Measurements from ENCODE around the gene XBP1. TPM values are rescaled to one million over a fixed set of nuclear protein-coding genes. Genes with fewer than 3 reads are reported as not detected.
"Not testable (repeated sequence)": the region's sequence is repeated elsewhere in the genome, so short reads cannot be mapped to it uniquely, and the experiment has no call there.

Gene XBP1
- polyA plus RNA-seq, 1 of the 3 experiments (the other 2 are of a cell fraction): 55.6 TPM

GRCh38 chr22:28846994-28847393 lies 46.6 kb upstream of the XBP1 start:
- no peak overlapping the region for H3K27ac ChIP-seq (ENCODE audit: low read depth in 2 of 2, low read length in 1 of 2)
- H3K9ac ChIP-seq: no peak overlapping the region
- POLR2A ChIA-PET: no interaction called here
- H3K27me3 ChIP-seq (ENCODE audit: insufficient read depth): no peaks in the 10 kb centered on the region
- no peaks in the 10 kb centered on the region for H3K36me3 ChIP-seq (replicated peaks in 1 of 2; ENCODE audit: control insufficient read depth in 1 of 2, insufficient read depth in 2 of 2, low read length in 1 of 2)
- no peaks in the 10 kb centered on the region for H3K9me2 ChIP-seq
- 86% methylated on average over 2 of the region's 2 CpGs for WGBS (ENCODE audit: low lambda C conversion rate)
- H3K9me3 ChIP-seq: 0 out of 2 replicates have a peak, but pooled peaks cover 6% of the 10 kb centered on the region
- no peaks in the 10 kb centered on the region for H4K20me1 ChIP-seq (ENCODE audit: insufficient read depth)
- H3F3A ChIP-seq (replicated peaks; ENCODE audit: insufficient read depth): no peaks in the 10 kb centered on the region
- DNase-seq: no peak
- CTCF ChIA-PET: interaction anchor here (0.6 to 4.4 kb wide), 4 partner anchors 9 to 246 kb away, joined by 3 to 22 read pairs (median 4); no protein-coding TSS in a partner anchor
- H3K4me3 ChIP-seq (ENCODE audit: low read depth in 2 of 2, low read length in 1 of 2): no peak overlapping the region
- no peak overlapping the region for H2AFZ ChIP-seq (ENCODE audit: low read depth)
- H3K4me2 ChIP-seq: no peak overlapping the region
- TF ChIP-seq CTCF (IDR thresholded peaks at IDR 0.05): no peak
- no peak for TF ChIP-seq TAF1 (IDR thresholded peaks at IDR 0.05; ENCODE audit: borderline replicate concordance, low read depth, low read length)
- TF ChIP-seq MXI1 (IDR thresholded peaks at IDR 0.05; ENCODE audit: low read depth, low read length): no peak
- TF ChIP-seq RXRA (IDR thresholded peaks at IDR 0.05; ENCODE audit: borderline replicate concordance, low read depth): no peak
- TF ChIP-seq RCOR1 (IDR thresholded peaks at IDR 0.05; ENCODE audit: low read length): no peak
- no peak for TF ChIP-seq IRF3 (IDR thresholded peaks at IDR 0.05; ENCODE audit: low read depth, low read length)
- no peak for TF ChIP-seq FOXJ3 (CRISPR knock-in tag; IDR thresholded peaks at IDR 0.05)
- no peak for TF ChIP-seq EZH2phosphoT487 (IDR thresholded peaks at IDR 0.05; ENCODE audit: borderline replicate concordance, low read depth)
- no peak for TF ChIP-seq RFX5 (IDR thresholded peaks at IDR 0.05; ENCODE audit: low read length)
- TF ChIP-seq SIN3A (IDR thresholded peaks at IDR 0.05; ENCODE audit: borderline replicate concordance, low read depth, low read length): no peak
- no peak for TF ChIP-seq GABPA (IDR thresholded peaks at IDR 0.05; ENCODE audit: low read depth)
- TF ChIP-seq YY1 (IDR thresholded peaks at IDR 0.05; ENCODE audit: low read depth): no peak
- TF ChIP-seq USF2 (IDR thresholded peaks at IDR 0.05; ENCODE audit: borderline replicate concordance, low read depth, low read length): no peak
- TF ChIP-seq REST (IDR thresholded peaks at IDR 0.05; ENCODE audit: low read depth, low read length): no peak
- TF ChIP-seq GATA2 (CRISPR knock-in tag; IDR thresholded peaks at IDR 0.05): no peak
- no peak for TF ChIP-seq MEF2A (IDR thresholded peaks at IDR 0.05; ENCODE audit: borderline replicate concordance, low read depth)
- TF ChIP-seq NFIC (IDR thresholded peaks at IDR 0.05; ENCODE audit: borderline replicate concordance): no peak
- TF ChIP-seq FOXM1 (IDR thresholded peaks at IDR 0.05; ENCODE audit: low read depth): no peak
- TF ChIP-seq EP300 (IDR thresholded peaks at IDR 0.05; ENCODE audit: borderline replicate concordance in 1 of 2, low read depth in 1 of 2, low read length in 1 of 2): no peak
- TF ChIP-seq SMC3 (IDR thresholded peaks at IDR 0.05; ENCODE audit: low read depth, low read length): no peak
- no peaks in the 10 kb centered on the region for H3K79me2 ChIP-seq (ENCODE audit: insufficient read depth)
- H3K4me1 ChIP-seq (ENCODE audit: control insufficient read depth in 1 of 2, insufficient read depth in 2 of 2, low read depth in 1 of 2, low read length in 1 of 2): no peaks in the 10 kb centered on the region

- not testable (repeated sequence) for DNase-seq
- CTCF ChIA-PET: interaction anchor here (0.8 to 4.4 kb wide), 4 partner anchors 11 to 240 kb away, joined by 3 to 22 read pairs (median 8); no protein-coding TSS in a partner anchor
Measured at GRCh38 chr22:28844277-28844676, 43.9 kb upstream of the XBP1 start.

More at GRCh38 chr22:28844277-28844676, 43.9 kb upstream of the XBP1 start:
- H4K20me1 ChIP-seq (ENCODE audit: insufficient read depth); H3K9me2 ChIP-seq; H3F3A ChIP-seq (replicated peaks; ENCODE audit: insufficient read depth); H3K27me3 ChIP-seq (ENCODE audit: insufficient read depth); H3K9ac ChIP-seq; H3K79me2 ChIP-seq (ENCODE audit: insufficient read depth); H3K36me3 ChIP-seq (replicated peaks in 1 of 2; ENCODE audit: control insufficient read depth in 1 of 2, insufficient read depth in 2 of 2, low read length in 1 of 2); H2AFZ ChIP-seq (ENCODE audit: low read depth); H3K4me2 ChIP-seq; POLR2A ChIA-PET; H3K9me3 ChIP-seq; H3K4me3 ChIP-seq (ENCODE audit: low read depth in 2 of 2, low read length in 1 of 2); H3K27ac ChIP-seq (ENCODE audit: low read depth in 2 of 2, low read length in 1 of 2); H3K4me1 ChIP-seq (ENCODE audit: control insufficient read depth in 1 of 2, insufficient read depth in 2 of 2, low read depth in 1 of 2, low read length in 1 of 2): not testable (repeated sequence)
- 63% methylated on average over 2 of the region's 2 CpGs for WGBS (ENCODE audit: low lambda C conversion rate)
